Amniotic epithelial cell (primary cell): ENCODE data around the gene NR3C1.

ENCODE experiments used
- DNase-seq: peaks from one replicate; pipeline ENCODE4 v3.0.0-alpha.2; 2010; ENCODE audit warnings: low read depth

Gene NR3C1

GRCh38 chr5:143425835-143426234 lies 22.3 kb upstream of the NR3C1 start:
- DNase-seq: no peak

GRCh38 chr5:143418140-143418866 lies 14.8 kb upstream of the NR3C1 start:
- DNase-seq: no peak

GRCh38 chr5:143417503-143418139 lies 14.1 kb upstream of the NR3C1 start:
- no peak for DNase-seq

DNA sequence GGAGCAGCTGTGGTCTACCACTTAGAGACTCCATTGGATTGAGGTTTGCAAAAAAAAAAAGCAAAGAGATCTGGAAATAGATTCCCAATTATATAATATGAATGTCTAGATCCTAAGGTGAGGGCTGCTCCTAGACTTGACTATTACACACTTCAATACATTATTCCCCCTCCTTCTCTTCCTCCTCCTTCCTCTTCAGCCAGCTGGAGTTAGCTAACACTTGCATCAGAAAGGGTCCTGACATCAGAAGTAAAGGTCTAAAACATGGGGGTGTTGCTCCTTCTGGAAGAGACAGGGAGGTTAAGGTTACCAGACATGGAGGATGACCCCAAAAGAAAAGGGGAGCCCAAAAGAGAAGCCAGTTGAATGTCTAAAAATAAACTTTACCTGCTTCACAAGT lies 12.9 kb upstream of the NR3C1 start:
- no peak for DNase-seq

DNA sequence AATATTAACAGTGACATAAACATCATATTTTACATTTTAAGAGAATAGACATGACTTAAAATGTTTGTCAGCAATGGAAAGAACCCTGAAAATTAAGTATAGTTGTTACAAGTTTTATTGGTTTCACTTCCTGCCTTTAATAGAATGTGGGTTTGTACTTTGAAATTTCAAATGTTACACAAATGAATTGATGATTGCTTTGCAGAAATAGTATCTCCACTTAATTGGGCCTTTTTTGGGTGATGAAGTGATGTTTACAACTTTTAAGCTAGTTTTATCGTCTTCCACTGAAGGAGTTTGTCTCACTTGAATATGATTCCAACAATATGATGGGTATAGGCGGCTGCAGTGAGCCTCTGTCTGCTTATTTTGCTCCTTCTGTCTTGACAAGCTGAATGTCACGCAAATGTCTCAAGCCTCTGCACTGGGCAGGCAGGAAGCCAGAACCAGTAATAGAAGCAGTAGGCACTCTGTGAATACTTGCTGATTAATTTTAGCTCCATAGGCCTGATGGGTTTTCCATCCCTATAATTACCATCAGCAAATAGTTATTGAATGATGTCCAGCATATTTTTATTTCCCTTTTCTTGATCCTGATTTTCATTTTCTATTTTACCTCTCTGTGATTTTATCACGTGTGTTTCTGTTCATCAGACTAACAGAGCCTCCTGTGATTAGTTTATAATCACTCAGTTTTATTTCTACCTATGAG lies 10.6 kb upstream of the NR3C1 start:
- DNase-seq: no peak

DNA sequence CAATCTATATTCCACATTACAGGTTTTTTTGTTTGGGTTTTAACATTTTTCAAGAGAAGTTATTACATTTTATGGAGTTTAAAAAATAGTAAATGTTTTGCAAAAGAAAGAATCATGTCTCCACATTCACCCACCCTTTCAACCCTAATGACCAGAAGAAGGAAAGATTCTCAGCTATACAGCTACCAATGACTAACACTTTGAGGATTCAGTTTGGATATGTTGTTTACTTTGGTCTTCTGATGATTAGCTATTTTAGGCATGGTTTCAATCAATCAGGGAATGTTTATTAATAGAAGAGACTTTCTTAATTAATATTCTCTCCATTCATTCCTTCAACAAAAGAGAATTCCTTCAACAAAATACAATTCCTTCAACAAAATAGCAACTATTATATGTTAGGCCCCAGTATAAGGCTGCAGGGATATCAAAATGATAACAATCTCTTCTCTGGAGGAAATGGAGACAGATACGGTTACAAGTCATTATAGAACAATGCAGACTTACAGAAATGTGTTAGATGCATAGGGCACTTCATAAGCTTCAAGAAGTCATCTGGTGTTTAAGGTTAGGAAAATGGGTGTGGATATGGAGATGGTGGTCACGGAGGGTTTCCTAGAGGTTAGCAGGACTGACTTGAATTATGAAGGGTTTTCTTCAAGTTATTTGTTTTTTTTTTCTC lies 9.3 kb upstream of the NR3C1 start:
- peak; percentile 33 for DNase-seq

DNA sequence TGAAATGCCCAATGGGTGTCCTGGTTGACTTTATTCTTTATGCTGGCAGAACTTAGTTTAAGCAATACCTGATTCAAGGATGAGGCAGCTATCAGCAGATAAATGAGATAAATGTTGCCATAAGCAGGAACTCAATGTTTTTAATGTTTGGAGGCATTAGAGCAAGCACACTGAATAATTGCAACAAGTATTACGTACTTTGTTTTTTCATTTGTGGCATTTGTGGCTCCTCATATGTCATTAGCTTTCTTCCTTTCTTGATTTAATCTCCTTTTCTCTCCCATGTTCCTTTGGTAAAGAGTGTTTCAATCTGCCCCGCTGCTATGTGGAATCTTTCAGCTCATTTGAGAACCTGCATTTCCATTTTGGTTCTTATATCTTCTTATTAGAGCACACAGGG lies 6.4 kb upstream of the NR3C1 start:
- DNase-seq: peak; percentile 83

DNA sequence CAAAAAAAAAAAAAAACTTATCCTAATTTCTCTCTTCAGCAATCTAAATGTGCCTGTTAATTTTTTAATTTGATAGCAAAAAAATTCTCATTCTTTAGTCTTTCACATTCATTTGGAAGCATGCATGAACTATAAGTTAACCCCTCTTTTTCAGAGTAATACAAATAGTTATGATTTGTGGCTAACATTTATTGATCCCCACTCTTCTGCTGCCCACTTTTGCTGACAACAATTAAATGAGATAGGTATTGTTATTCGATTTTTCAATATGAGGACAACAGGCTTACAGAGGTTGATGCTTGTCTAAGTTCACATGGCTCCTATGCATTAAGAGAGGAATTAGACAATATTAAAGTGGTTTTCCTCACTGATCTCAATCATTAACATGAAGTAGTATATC lies 2.9 kb upstream of the NR3C1 start:
- DNase-seq: no peak

- no peak for DNase-seq
These were observed 2.3 kb upstream of the NR3C1 start for GRCh38 chr5:143405849-143406098.

DNA sequence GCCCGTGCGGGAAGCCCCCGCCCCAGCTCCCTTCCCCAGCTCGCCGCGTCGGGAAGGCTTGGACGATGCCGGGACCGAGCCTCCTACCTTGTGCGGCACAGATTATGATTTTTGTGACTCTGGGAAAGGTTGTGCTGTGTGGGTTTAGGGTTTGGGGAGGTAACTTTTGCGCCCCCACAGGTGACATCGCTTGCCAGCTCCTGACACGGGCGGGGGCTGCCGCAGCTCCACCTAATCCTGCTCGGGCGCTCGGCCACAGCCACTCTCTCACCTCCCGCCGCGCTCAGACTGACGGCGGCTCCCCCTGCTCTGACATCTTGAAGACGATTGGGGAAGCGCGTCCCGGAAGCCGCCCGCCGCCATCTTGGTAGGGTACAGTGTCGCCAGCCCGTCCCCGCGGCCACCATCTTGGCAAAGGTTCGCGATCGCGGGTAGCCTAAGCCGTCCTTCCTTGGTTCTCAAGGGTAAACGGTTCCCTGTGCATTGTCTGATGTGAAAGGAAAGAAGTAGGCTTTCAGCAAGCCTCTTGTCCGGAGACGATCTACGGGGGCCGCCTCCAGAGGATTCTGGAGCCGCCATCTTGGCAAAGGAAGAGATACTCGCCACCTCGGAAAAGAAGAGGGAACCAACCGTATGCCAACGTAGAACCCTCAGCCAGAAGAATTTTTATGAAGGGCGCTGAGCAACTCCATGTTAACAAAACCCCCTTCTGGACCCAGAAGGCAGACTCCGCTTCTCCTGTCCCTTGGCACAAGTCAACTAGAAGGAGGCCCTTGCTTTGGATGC lies 1.8 kb upstream of the NR3C1 start:
- DNase-seq: peak; percentile 70

DNA sequence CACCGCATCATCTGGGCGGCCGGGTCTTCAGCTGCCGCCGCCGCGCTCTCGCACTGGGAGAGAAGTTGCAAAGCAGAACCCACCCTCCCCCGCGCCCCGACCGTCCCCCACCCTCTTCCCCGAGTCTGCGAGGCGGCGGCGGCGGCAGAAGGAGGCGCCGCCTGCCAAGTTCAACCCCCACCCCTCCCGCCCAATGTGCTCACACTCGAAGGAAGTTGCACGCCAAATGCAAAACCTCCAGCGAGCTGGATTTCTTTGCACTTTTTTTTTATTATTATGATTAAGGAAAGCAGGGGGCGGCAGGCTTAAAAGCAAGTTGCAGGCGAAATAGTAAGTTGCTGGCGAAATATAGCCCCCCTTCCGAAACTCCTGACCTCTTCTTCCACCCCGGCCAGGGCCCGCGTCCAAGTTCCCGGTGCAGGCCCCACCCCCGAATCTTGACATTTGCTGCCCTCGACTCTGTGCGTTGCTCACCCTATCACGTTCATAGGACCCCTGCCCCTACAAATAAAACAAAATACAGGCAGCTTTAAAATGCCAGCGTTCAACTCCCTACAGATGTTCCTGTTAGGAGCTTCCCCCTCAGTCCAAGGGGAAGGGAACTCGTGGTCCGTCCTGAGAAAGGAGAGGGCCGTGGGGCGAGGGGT lies 1.1 kb upstream of the NR3C1 start:
- DNase-seq: peak; percentile 91

- DNase-seq: no peak
These were observed 223 bp downstream of the NR3C1 start for GRCh38 chr5:143403334-143403592.

DNA sequence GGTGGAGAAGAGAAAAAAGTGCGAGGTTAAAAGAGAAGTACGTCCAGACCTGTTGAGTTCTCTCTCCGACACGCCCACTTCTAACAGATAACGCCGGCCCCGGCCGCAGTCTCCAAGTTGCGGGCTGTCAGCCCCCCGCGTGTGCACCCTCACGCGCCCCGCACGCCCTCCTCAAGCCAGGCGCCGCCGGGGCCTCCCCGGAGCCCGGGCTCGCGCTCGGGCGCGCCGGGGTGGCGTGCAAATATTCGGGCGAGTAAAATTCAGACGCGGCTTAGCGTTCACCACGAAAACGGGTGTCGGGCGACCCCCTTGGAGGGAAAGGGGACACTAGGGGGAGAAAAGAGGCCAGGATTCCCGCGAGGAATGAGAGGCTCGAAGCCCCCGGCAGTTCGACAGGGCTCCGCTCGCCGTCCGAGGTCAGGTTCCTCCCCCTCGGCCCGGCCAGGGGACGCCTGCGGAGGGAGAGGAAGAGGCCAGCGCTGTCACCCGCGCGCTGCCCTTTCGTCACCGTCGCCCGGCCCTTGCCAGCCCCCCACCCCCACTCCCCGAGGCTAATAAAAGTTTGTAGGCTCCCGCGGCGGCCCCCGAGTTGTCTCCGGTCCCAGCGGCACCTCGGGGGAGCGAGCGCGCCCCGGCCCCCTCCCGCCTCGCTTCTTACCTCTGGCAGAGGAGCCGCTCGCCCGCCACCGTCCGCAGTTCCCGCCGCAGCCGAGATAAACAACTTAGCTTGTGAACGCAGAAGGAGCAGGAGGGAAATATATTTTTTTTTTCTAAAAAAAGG lies 743 bp downstream of the NR3C1 start:
- DNase-seq: peak; percentile 41

DNA sequence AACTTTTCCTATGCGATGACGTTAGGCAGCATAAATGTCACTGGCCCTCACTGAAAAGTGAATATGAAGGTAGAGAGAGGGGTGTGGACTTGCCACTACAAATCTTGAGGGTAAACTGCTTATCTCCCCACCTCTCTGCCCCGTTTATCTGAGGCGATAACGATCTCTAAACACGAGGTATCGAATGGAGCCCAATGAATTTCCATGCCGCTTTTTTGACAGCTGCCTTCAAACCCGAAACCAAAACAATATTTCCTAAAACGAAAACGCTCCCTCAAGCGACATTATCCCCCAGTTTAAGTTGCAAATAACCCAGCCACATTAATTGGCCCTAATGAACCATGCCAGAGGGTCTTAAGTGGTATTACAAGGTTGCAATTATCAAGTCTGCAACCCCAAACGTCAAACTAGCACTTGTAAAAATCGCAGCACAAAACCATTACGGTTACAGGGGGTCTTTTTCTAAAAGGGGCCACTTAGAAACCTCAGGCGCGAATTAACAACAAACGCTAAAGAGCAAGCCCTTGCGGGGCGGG lies 1.4 kb downstream of the NR3C1 start:
- DNase-seq: no peak

DNA sequence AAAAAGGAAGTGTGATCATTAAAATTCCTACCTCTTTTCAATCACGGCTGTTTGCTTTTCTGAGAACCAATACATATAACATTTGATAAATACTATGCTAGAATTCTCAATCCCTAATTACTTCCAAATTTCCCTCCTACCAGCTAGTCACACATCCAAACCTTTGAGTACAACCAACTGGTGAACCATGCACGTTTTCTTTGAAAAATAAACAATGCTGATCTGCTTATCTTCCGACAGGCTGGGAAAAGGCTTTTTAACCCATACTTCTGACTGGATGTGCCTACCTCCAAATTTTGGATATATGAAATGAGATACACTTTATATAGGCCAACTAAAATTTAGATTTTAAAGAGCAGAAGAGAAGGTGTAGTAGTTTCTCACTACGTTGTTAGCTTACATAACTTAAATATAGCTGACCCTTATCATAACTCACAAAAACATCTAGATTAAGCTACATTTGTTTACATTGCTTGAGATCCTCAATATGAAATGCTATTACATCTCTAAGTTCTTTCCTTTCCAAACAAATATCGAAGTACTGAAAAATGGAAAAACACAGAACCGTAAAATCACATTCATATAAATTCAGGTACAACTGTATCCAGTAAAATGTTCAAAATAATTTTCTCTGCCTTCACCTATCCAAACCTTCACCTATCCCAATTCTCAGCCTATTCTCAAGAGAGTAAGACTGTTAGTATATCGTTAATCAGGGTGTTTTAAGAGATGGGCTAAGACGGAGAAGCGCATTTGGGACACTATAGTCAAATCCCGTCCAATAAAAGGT lies 2.1 kb downstream of the NR3C1 start:
- DNase-seq: no peak

DNA sequence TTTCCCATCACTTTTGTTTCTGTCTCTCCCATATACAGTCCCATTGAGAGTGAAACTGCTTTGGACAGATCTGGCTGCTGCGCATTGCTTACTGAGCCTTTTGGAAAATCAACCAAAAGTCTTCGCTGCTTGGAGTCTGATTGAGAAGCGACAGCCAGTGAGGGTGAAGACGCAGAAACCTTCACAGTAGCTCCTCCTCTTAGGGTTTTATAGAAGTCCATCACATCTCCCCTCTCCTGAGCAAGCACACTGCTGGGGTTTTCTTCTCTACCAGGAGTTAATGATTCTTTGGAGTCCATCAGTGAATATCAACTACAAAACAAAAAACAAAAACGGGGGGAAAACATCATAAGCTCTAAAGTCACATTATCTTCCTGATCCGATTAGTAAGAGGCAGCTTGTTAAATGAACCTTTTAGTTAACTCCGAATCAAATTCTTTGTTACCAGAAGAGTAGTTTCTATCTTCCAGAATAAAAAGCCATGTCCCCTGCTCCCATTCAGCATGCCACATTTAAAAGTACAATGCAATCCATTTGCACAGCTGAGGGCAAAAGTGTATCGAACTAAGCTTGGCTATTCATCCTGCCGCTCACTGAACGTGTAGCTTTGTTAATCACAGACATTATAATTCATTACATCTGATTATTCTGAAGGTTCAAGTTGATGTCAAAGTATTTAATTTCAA lies 2.8 kb downstream of the NR3C1 start:
- peak; percentile 61 for DNase-seq

DNA sequence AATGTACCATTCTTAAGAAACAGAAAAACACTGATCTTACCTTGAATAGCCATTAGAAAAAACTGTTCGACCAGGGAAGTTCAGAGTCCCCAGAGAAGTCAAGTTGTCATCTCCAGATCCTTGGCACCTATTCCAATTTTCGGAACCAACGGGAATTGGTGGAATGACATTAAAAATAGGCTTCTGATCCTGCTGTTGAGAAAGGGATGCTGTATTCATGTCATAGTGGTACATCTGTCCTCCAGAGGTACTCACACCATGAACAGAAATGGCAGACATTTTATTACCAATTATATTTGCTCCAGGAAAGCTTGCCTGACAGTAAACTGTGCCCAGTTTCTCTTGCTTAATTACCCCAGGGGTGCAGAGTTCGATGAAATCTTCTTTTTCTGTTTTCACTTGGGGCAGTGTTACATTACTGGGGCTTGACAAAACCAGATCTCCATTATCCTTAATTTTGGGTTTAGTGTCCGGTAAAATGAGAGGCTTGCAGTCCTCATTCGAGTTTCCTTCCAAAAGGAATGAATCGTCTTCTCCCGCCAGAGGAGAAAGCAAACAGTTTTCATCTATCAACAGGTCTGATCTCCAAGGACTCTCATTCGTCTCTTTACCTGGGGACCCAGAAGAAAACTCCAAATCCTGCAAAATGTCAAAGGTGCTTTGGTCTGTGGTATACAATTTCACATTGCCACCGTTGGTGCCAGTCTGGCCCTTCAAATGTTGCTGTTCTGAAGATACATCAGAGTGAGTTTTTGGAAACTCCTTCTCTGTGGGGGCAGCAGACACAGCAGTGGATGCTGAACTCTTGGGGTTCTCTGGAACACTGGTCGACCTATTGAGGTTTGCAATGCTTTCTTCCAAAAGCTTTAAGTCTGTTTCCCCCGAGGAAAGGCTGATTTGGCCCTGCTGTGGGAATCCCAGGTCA lies 3.6 kb downstream of the NR3C1 start:
- no peak for DNase-seq

DNA sequence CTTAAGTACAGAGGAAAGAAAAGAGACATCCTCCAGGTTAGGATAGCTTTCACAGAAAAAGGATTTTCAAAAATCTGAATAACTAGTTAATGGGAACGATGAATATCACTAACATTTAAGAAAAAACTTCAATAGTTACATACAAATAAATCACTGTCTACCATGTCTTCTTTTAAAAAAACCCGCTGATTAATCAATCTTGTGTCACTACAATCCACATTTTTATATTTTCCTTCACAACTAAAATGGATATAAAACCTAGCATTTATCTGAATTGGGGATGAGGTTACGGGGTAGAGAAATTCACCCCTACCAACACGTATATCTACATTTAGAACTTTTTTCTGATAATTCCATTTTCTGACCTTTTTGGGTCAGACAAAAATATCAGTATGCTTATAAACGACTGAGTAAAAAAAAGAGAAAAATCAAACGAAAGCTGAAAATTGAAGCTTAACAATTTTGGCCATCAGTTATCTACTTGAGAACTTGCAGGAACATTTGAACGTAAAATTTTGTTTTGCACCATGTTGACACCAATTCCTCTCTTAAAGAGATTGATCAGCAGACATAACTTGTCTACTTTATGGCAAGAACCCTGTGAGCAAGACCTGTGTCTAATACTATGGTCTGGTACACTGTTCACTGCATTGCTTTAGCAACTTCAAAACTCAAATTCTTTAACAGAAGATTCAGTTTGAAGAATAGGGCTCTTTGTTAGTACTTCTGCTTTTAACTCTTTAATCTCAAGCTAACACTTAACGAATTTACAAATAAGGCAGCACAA lies 4.8 kb downstream of the NR3C1 start:
- peak; percentile 49 for DNase-seq
